GM18870 (cell line): Measurements from ENCODE around the gene COPS3.
A peak's percentile ranks its signal among the peaks of the same experiment; 100 is the strongest.

Source experiments
- ATAC-seq: cut with Tn5 transposase; IDR thresholded peaks from one replicate; pipeline ENCODE4 v1.9.1; 2021; ENCODE audit warnings: moderate library complexity; ENCODE audit not compliant: unreplicated experiment

Gene COPS3

DNA sequence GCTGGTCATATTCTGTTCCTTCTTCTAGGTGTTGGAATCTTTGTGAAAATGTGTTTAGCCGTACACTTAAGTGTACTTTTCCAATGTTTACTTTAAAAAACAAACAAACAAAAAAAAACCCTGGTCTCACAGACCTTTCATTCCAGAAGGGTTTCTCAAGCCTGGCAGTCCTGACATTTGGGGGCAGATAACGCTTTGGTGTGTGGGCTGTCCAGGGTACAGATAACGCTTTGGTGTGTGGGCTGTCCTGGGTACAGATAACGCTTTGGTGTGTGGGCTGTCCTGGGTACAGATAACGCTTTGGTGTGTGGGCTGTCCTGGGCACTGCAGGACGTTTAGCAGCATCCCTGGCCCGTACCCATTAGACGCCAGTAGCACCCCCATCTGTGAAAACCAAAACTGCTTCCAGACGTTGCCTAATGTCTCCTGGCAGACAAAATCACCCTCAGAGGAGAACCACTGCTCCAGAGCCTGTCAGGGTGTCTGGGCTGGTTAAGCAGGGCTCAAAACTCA lies 28.8 kb downstream of the COPS3 start:
- no peak for ATAC-seq

GRCh38 chr17:17246879-17247278 lies 34.2 kb downstream of the COPS3 start:
- ATAC-seq, result no peak

- no peak for ATAC-seq
These were observed 37.9 kb downstream of the COPS3 start for GRCh38 chr17:17243163-17243562.

DNA sequence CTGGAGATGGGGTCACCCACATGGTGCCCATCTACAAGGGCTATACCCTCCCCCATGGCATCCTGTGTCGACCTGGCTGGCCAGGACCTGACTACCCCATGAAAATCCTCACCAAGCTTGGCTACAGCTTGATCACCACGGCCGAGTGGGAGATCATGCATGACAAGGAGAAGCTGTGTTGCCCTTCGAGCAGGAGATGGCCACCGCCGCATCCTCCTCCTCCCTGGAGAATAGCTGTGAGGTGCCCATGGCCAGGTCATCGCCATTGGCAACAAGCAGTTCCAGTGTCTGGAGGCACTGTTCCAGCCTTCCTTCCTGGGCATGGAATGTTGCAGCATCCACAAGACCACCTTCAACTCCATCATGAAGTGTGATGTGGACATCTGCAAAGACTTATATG lies 38.8 kb downstream of the COPS3 start:
- ATAC-seq, result no peak

DNA sequence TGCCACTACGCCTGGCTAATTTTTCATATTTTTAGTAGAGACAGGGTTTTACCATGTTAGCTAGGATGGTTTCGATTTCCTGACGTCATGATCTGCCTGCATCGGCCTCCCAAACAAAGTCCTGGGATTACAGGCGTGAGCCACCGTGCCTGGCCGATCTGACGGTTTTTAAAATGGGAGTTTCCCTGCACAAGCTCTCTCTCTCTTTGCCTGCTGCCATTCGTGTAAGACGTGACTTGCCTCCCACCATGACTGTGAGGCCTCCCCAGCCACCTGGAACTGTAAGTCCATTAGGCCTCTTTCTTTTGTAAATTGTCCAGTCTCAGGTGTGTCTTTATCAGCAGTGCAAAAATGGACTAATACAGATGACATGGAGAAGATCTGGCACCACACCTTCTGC lies 39.4 kb downstream of the COPS3 start:
- ATAC-seq, result no peak

DNA sequence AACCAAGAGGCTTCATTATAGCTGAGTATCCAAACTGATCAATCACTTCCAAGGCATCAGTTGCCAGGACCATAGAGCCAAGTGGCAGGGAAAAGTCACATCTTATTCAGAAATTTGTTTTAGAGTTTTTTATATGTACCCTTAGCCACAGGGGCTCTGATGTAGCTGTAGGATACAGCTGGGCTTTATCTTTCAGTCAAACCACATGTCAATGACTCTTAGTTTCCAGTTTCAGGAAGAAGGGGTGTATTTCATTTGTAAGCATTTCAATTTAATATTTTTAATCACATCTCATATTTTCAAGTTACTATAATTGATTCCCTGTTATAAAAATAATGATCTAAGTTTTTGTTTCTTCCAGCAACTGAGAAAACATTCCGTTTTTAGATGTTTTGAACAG lies 41.2 kb downstream of the COPS3 start:
- ATAC-seq, result no peak

- ATAC-seq, result peak; percentile 61
These were observed 43.8 kb downstream of the COPS3 start, which contains the start of gene FLCN for GRCh38 chr17:17237026-17237799. Gene FLCN (minus strand): TSS chr17:17237168. CDS start chr17:17228137, 9,031 bp downstream.

DNA sequence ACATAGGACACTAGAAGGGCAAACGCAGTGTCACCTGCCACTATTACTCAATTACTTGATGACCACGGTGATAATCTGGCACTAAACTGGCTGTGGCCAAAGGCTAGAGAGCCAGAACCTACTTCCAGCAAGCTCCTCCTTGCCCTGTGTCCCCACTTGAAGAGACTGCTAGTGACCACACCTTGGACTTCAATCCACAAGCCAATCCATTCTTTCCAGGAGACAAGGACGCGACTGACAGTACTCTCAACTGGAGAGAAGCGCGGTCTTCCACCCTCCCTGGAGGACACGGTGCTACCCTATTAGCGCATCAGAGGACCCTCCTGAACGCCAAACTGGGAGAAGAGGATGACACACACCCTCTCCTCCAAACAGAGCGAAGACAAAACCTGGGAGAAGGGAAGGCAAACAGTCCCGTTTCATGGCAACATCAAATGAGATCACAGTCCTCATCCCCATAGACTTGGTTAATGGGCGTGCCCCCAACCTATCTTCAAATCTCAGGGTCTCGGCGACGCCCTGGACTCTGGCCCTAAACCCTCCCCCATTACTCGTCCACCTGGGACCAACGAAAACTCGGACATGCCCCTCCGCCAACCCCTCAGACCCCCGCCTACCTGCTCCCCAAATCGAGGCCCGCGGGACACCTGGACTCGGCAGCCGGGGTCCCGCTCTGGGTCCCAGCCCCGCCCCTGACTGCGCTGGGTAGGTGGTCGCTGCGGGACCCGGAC lies 44.6 kb downstream of the COPS3 start:
- ATAC-seq, result no peak

- no peak for ATAC-seq
These were observed 45.6 kb downstream of the COPS3 start for GRCh38 chr17:17235212-17236174.

- ATAC-seq, result no peak
These were observed 48.8 kb downstream of the COPS3 start for GRCh38 chr17:17232303-17232621.

DNA sequence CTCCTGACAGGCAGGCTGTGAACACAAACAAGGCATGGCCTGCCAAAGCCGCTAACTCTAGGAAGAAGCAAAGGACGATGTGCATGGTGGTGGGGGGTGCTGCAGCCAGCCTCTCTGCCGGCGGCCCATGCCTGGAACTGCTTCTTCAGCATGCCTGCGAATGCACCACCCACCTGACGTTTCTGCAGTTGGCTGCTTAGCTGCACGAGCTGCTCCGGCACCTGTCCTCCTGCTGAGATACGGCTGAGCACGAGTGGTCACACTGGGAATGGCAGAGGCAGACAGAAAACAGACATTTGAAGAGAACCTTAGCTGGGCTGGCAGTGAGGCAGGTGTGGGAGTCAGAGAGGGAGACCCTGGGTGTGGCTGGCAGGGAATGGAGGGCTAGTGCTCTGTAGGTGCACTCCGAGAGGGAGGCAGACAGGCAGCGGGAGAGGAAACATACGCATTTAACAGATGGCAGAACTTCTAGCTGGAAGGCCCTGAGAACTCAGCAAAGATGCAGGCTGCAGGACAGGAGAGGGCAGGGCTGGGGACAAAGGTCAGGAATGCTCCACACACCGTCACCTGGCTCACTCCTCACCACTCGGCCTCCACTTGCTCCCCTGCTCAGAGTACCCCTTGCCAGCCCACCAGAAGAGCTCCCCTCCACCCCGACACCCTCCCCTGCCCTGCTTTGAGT lies 49.3 kb downstream of the COPS3 start:
- ATAC-seq, result no peak

GRCh38 chr17:17229416-17230384 lies 51.3 kb downstream of the COPS3 start:
- no peak for ATAC-seq

DNA sequence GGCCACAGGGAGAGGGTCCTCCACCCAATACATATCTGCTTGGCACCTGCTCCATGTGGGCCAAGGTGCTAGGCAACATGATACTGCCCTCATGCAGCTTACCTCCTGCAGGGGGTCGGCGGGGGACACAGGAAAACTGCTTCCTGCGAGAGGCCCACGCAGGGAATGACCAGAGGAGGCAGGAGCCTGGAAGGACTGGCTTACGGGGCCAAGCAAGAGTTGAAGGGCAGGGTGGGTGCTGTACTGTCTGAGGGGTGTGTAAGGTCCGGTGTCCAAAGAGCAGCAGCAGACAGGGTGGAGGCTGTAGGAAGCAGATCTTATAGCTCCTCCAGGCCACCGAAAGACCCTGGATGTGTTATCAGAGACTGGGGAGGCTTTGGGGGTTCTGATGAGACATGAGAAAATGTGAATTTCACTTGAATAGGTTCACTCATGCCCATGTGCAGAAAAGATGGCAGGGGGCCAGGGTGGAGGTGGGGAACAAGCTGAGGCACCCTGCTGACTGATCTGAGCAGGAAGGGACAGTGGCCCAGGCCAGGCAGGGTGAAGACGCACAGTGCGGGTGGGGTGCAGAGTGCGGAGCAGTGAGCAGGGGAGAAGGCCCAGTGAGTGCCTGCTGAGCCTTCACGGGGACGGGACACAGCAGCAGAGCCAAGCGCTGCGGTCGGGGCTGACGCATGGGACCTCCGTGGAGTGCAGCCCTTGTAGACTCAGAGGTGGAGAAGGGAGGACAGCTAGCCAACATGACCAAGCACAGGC lies 52.3 kb downstream of the COPS3 start:
- ATAC-seq, result no peak

GRCh38 chr17:17227608-17228520 lies 53.2 kb downstream of the COPS3 start:
- no peak for ATAC-seq

DNA sequence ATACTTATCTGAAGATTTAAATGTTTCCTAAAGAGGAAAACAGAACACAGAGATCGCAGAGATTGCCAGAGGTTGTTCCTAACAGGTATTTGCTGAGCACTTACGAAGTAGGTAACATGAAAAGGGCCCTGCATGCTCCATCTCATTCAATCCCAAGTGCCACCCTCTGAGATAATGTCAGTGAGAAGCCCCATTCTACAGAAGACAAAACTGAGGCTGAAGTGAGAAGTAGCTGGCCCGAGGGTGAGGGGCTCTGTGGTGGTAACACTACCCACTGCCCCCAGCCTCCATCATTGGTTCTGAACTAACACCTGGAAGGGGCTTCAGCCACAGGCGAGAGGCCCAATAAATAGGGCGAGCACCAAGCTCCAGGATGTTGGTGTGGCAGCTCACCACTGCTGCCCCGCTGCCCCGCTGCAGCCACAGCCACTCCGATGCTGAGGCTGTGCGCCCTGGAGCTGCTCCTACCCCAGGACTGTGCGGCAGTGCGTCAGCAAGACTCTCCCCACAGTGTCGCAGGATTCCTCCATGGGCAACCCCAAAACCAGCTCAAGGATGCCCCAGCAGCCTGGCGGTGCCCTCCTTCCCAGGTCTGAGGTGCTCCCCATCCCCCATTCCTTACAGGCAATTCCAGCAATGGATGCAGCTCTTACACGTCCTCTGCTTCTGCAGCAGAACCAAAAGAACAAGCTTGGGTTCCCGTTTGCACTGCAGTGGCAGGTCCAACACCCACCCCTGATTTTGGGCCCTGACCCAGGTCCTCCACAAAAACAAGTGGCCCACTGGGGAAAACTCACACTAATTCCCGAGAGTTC lies 54.4 kb downstream of the COPS3 start:
- ATAC-seq, result no peak

DNA sequence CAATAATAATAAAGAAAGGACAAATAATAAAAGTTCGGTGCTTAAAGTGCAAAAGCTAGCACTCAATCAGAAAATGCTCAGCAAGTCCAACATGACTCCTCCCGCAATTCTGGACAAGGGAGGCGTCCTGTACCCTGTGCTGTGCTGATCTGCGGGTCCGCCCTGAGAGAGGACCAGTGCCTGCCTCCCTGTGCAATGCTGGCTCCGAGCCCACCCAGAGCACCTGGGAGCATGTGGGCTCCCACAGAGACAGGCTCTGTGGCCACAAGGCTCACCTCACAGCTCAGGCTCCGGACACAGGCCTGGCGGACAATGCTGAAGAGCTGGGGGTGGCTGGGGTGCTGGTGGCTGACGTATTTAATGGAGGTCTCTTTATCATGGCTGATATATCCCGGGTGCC lies 55.1 kb downstream of the COPS3 start:
- ATAC-seq, result no peak

DNA sequence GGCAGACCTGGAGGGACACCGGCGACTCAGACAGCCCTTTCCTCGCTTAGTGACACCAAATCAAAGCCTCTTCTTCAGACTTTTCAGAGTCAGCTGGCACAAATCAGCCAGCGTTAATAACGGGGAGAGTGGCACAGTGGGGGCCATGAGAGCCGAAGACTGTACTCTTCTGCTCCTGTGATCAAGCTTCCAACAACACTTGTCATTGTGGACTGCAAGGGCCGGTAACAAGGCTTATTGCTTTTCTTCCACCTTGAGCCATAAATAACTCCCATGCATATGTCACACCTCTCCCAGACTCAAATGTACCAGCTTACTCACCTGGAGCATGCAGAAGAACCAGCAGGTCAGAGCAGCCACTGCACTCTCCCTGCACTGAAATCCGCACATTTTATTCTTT lies 56.9 kb downstream of the COPS3 start:
- no peak for ATAC-seq
